Panc1 (cell line): Measurements from ENCODE around the gene ITGB4. TPM values are rescaled to one million over a fixed set of nuclear protein-coding genes. Genes with fewer than 3 reads are reported as not detected.

Source experiments
- ATAC-seq: fragments of 200-7000 bp; cut with Tn5 transposase; 2 replicates; pipeline ENCODE4 v1.9.1; 2020; ENCODE audit warnings: mild to moderate bottlenecking, moderate library complexity
- BruUV-seq: library from RNA; stranded (reverse); fragments of 400-500 nt; replicated peaks from 2 replicates; lab custom pipeline; 2021; lab: Mats Ljungman, UMichigan
- CTCF ChIA-PET: fragments of 300-600 bp; sonication (Branson Sonifier 250); formaldehyde crosslinking; loops from one replicate; lab custom pipeline; 2022; ENCODE audit warnings: antibody characterized with exemption; lab: Charles Lee
- POLR2A ChIA-PET: fragments of 300-600 bp; sonication (Branson Sonifier 250); formaldehyde crosslinking; loops from one replicate; lab custom pipeline; 2022; ENCODE audit warnings: antibody characterized with exemption; lab: Charles Lee
- DNase-seq: peaks from one replicate; pipeline ENCODE4 v3.0.0-alpha.2; 2010; ENCODE audit warnings: low read depth, low spot score
- H3K27ac ChIP-seq: 2 replicates; pipeline ENCODE4 v1.5.1; 2011; ENCODE audit warnings: mild to moderate bottlenecking, low read length, inconsistent platforms
- H3K27me3 ChIP-seq: fragments of 200-500 bp; sonication (Bioruptor generic); 2 replicates; pipeline ENCODE4 v1.6.0; 2014; ENCODE audit warnings: low read length, inconsistent platforms; ENCODE audit not compliant: control insufficient read depth, insufficient read depth
- H3K36me3 ChIP-seq: fragments of 200-500 bp; sonication (Bioruptor generic); 2 replicates; pipeline ENCODE4 v1.5.1; 2014; ENCODE audit warnings: inconsistent platforms, mild to moderate bottlenecking, low read length, moderate library complexity; ENCODE audit not compliant: control insufficient read depth, insufficient read depth
- H3K4me1 ChIP-seq: 2 replicates; pipeline ENCODE4 v1.5.1; 2011; ENCODE audit warnings: inconsistent platforms, mild to moderate bottlenecking, low read length, moderate library complexity; ENCODE audit not compliant: control insufficient read depth, insufficient read depth
- H3K4me3 ChIP-seq, 2 experiments: 2 replicates each; pipeline ENCODE4 v1.5.1; 2011 to 2012; ENCODE audit warnings: low read depth in 2 of 2, low read length in 2 of 2, mild to moderate bottlenecking in 2 of 2, inconsistent platforms in 1 of 2, moderate library complexity in 1 of 2
- H3K9me3 ChIP-seq: fragments of 200-500 bp; sonication (Bioruptor generic); 2 replicates; pipeline ENCODE4 v1.5.1; 2014; ENCODE audit warnings: low read depth, mild to moderate bottlenecking, inconsistent platforms, low read length, moderate library complexity; ENCODE audit not compliant: control insufficient read depth, insufficient read depth
- POLR2AphosphoS5 ChIP-seq: IDR thresholded peaks from 2 replicates; pipeline ENCODE4 v1.6.1; 2012; ENCODE audit warnings: mild to moderate bottlenecking, low read depth, low read length, moderate library complexity
- SIN3A ChIP-seq: IDR thresholded peaks from 2 replicates; pipeline ENCODE4 v1.6.1; 2012; ENCODE audit warnings: low read depth, mild to moderate bottlenecking, low read length, moderate library complexity, borderline replicate concordance; ENCODE audit not compliant: insufficient read depth
- TCF7L2 ChIP-seq: IDR thresholded peaks from 2 replicates; pipeline ENCODE4 v1.6.1; 2011; ENCODE audit warnings: mild to moderate bottlenecking, low read depth, low read length, inconsistent platforms
- in situ Hi-C: cut with HindIII; loops from 2 replicates; pipeline ENCODE4 v1.10.0; 2016; ENCODE audit warnings: low sequenced_read_pairs, low pct_unique_long_range_greater_than_20kb
- intact Hi-C: fragments of 100-400 bp; cut with micrococcal nuclease; formaldehyde crosslinking; loops from one replicate; pipeline ENCODE4 v1.10.0; 2022; ENCODE audit not compliant: unreplicated experiment
- total RNA-seq: library from RNA; stranded (reverse); gene quantifications from one replicate; pipeline ENCODE4 v1.2.1, GENCODE V29; 2021; ENCODE audit not compliant: unreplicated experiment
- TF ChIP-seq, protein P1 (sequence below): fragments of 450-650 bp; IDR thresholded peaks from 2 replicates; pipeline ENCODE4 v1.5.1; 2017; ENCODE audit warnings: mild to moderate bottlenecking
- TF ChIP-seq, protein P2 (sequence below), 2 experiments: IDR thresholded peaks; 2 replicates each; pipeline ENCODE4 v1.6.1; 2011 to 2012; ENCODE audit warnings: low read depth in 2 of 2, control low read depth in 1 of 2, low read length in 1 of 2, mild to moderate bottlenecking in 1 of 2, moderate library complexity in 1 of 2; ENCODE audit not compliant: insufficient read depth in 1 of 2

ITGB4 gene
- total RNA-seq, 1 experiment from 2014 or later: 100 TPM

DNA sequence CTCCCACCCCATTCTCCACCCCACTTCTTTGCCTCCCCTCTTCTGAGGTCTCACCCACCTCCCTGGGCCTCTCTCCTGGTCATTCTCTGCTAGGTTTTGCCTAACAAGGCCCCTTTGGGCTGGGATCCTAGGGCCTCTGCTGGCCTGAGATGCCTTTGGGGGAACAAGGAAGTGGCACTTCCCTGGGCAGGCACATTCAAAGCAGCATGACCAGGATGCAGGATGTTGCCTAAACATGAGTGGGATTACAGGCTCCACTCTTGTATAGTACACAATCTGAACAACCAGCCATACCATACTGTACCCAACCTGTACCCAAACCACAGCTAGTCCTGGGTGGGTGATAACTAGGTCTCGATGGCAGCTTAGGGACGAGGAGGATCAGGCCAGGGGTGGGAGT, 34.7 kb downstream of the ITGB4 start:
- no peak overlapping the region for H3K27ac ChIP-seq
- no peak overlapping the region for H3K4me3 ChIP-seq
- no peaks in the 10 kb centered on the region for H3K27me3 ChIP-seq
- no peak for TF ChIP-seq SIN3A
- TF ChIP-seq TCF7L2: no peak
- TF ChIP-seq, protein P1, sequence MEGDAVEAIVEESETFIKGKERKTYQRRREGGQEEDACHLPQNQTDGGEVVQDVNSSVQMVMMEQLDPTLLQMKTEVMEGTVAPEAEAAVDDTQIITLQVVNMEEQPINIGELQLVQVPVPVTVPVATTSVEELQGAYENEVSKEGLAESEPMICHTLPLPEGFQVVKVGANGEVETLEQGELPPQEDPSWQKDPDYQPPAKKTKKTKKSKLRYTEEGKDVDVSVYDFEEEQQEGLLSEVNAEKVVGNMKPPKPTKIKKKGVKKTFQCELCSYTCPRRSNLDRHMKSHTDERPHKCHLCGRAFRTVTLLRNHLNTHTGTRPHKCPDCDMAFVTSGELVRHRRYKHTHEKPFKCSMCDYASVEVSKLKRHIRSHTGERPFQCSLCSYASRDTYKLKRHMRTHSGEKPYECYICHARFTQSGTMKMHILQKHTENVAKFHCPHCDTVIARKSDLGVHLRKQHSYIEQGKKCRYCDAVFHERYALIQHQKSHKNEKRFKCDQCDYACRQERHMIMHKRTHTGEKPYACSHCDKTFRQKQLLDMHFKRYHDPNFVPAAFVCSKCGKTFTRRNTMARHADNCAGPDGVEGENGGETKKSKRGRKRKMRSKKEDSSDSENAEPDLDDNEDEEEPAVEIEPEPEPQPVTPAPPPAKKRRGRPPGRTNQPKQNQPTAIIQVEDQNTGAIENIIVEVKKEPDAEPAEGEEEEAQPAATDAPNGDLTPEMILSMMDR: no peak
- TF ChIP-seq, protein P2, sequence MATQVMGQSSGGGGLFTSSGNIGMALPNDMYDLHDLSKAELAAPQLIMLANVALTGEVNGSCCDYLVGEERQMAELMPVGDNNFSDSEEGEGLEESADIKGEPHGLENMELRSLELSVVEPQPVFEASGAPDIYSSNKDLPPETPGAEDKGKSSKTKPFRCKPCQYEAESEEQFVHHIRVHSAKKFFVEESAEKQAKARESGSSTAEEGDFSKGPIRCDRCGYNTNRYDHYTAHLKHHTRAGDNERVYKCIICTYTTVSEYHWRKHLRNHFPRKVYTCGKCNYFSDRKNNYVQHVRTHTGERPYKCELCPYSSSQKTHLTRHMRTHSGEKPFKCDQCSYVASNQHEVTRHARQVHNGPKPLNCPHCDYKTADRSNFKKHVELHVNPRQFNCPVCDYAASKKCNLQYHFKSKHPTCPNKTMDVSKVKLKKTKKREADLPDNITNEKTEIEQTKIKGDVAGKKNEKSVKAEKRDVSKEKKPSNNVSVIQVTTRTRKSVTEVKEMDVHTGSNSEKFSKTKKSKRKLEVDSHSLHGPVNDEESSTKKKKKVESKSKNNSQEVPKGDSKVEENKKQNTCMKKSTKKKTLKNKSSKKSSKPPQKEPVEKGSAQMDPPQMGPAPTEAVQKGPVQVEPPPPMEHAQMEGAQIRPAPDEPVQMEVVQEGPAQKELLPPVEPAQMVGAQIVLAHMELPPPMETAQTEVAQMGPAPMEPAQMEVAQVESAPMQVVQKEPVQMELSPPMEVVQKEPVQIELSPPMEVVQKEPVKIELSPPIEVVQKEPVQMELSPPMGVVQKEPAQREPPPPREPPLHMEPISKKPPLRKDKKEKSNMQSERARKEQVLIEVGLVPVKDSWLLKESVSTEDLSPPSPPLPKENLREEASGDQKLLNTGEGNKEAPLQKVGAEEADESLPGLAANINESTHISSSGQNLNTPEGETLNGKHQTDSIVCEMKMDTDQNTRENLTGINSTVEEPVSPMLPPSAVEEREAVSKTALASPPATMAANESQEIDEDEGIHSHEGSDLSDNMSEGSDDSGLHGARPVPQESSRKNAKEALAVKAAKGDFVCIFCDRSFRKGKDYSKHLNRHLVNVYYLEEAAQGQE (IDR thresholded peaks at IDR 0.05; ENCODE audit: insufficient read depth in 1 of 2, low read depth in 2 of 2, low read length in 1 of 2): no peak
- no peak; the same call in 1 of the 2 replicates for TF ChIP-seq POLR2AphosphoS5
- POLR2A ChIA-PET: no interaction called here
- H3K4me1 ChIP-seq: peaks cover 11% of the 10 kb centered on the region
- DNase-seq: no peak
- CTCF ChIA-PET: no interaction called here
- in situ Hi-C loops (no loop called here), intact Hi-C loops (no loop called here)
- no peaks in the 10 kb centered on the region for H3K36me3 ChIP-seq
- ATAC-seq: 0 out of 2 replicates have a peak, but pooled peaks have one; percentile 1
- no TSS peak for BruUV-seq
- no peaks in the 10 kb centered on the region for H3K9me3 ChIP-seq

DNA sequence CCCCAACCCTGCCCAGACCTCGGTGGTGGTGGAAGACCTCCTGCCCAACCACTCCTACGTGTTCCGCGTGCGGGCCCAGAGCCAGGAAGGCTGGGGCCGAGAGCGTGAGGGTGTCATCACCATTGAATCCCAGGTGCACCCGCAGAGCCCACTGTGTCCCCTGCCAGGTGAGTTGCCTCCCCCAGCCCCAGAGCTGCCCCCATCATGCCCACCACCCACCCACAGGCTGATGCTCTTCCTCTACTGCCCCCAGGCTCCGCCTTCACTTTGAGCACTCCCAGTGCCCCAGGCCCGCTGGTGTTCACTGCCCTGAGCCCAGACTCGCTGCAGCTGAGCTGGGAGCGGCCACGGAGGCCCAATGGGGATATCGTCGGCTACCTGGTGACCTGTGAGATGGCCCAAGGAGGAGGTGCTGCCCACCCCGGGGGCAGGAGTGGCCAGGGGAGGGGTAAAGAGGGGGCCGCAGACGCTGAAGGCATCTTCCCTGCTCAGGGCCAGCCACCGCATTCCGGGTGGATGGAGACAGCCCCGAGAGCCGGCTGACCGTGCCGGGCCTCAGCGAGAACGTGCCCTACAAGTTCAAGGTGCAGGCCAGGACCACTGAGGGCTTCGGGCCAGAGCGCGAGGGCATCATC, 35.3 kb downstream of the ITGB4 start:
- Histone ChIP-seq H3K4me3 (no peak overlapping the region), H3K27ac (no peak overlapping the region), H3K9me3 (no peaks in the 10 kb centered on the region), H3K4me1 (peaks cover 11% of the 10 kb centered on the region), H3K27me3 (no peaks in the 10 kb centered on the region), H3K36me3 (no peaks in the 10 kb centered on the region)
- POLR2A ChIA-PET: interaction anchor here (0.7 kb wide), 1 partner anchor 16 kb away, joined by 4 read pairs; no protein-coding TSS in a partner anchor
- BruUV-seq: TSS peak; percentile 76
- ATAC-seq: no peak
- TF ChIP-seq POLR2AphosphoS5 (no peak), TCF7L2 (no peak)
- TF ChIP-seq, protein P1: no peak
- intact Hi-C loops (no loop called here), in situ Hi-C loops (no loop called here)
- CTCF ChIA-PET: no interaction called here
- no peak for DNase-seq
